OCI-LY1 (cell line): ENCODE measurements around the gene PRDM15.

Experiments
- CTCF ChIP-seq: fragments of 200-600 bp; sonication (generic), shearing (Covaris generic); IDR thresholded peaks from 2 replicates; pipeline ENCODE4 v1.5.1; 2017; ENCODE audit warnings: mild to moderate bottlenecking, antibody characterized with exemption, low read length, moderate library complexity, mixed read lengths
- EZH2 ChIP-seq: fragments of 200-600 bp; sonication (generic), shearing (Covaris generic); IDR thresholded peaks from 2 replicates; pipeline ENCODE4 v1.8.0; 2017; ENCODE audit warnings: borderline replicate concordance, mixed run types, mild to moderate bottlenecking, antibody characterized with exemption, low read length, moderate library complexity, mixed read lengths

DNA sequence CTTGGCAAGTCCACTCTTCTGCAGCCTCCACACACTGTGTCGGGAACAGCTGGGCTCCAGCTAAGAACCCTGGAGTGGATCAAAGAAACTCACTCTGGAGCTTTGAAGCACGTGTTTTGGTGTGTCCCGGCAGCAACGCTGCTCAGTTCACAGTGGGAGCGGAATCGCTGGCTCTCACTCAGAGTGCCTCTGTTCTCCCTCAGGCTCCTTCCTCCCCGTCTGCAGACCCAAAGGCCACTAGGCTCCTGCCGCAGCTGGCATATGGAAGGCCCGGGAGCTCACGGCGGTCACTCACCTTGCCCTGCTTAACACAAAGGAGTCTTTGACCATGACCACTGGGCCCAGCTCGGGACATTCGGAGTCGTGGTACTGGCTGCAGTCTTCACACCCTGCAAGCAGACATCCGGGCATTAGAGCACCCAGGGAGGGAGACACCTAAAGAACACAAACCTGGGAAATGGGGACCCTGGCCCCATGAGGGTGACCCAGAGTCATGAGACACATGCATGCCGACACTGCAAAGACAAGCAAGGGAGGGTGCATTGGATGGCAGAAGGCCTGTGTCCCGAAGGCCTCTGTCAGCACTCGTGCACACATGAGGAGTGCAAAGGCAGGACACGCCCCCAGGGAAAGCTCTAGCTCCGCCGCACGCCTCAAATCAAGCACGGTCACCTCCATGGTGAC, 19.7 kb downstream of the PRDM15 start:
- TF ChIP-seq CTCF (no peak), EZH2 (no peak)
